GM12878 (cell line): ENCODE data around the gene PPP1R1C. TPM values are rescaled to one million over a fixed set of nuclear protein-coding genes. Genes with fewer than 3 reads are reported as not detected.

Experiments used
- ATAC-seq: fragments of 200-7000 bp; cut with Tn5 transposase; 3 replicates; pipeline ENCODE4 v1.9.1; 2020; ENCODE audit warnings: mild to moderate bottlenecking, moderate library complexity
- BruUV-seq: library from RNA; stranded (reverse); fragments of 400-500 nt; replicated peaks from 2 replicates; lab custom pipeline; 2021; lab: Mats Ljungman, UMichigan
- CTCF ChIA-PET: fragments of 300-600 bp; sonication (Branson Sonifier 250); formaldehyde crosslinking; extraction: SDS; loops from one replicate; lab custom pipeline; 2021; ENCODE audit warnings: inconsistent platforms; lab: Yijun Ruan, JAX
- POLR2A ChIA-PET: fragments of 350-600 bp; formaldehyde crosslinking; extraction: SDS; loops from one replicate; lab custom pipeline; 2021; ENCODE audit warnings: inconsistent platforms; lab: Charles Lee
- RAD21 ChIA-PET: fragments of 300-600 bp; sonication (Branson Sonifier 250); formaldehyde crosslinking; loops from one replicate; lab custom pipeline; 2023; ENCODE audit warnings: antibody characterized with exemption; ENCODE audit not compliant: unreplicated experiment; lab: Charles Lee
- SMC1A ChIA-PET: fragments of 300-600 bp; sonication (Branson Sonifier 250); formaldehyde crosslinking; loops from one replicate; lab custom pipeline; 2023; ENCODE audit not compliant: unreplicated experiment, uncharacterized antibody; lab: Charles Lee
- DNase-seq: peaks from one replicate; pipeline ENCODE4 v3.0.0-alpha.2; 2011; ENCODE audit warnings: low read depth, low spot score
- FAIRE-seq: peaks from 3 replicates; lab custom pipeline; 2011; peaks lifted over from hg19 to GRCh38; lab: Jason Lieb, UNC
- H2AFZ ChIP-seq: 2 replicates; pipeline ENCODE4 v1.6.0; 2011; ENCODE audit warnings: low read depth, low read length, control low read depth; ENCODE audit not compliant: control insufficient read depth
- H3K27ac ChIP-seq: 2 replicates; pipeline ENCODE4 v1.5.1; 2011; ENCODE audit warnings: control low read depth; ENCODE audit not compliant: control insufficient read depth, insufficient read depth
- H3K27me3 ChIP-seq, 2 experiments: replicated peaks in 1 of 2; 2 replicates each; pipeline versions ENCODE4 v1.6.0 to v1.6.1; 2011; ENCODE audit warnings: low read length in 1 of 2; ENCODE audit not compliant: control insufficient read depth in 2 of 2, insufficient read depth in 2 of 2
- H3K36me3 ChIP-seq, 2 experiments: 2 replicates each; pipeline ENCODE4 v1.5.1; 2011; ENCODE audit warnings: low read length in 1 of 2; ENCODE audit not compliant: control insufficient read depth in 2 of 2, insufficient read depth in 2 of 2
- H3K4me1 ChIP-seq: 2 replicates; pipeline ENCODE4 v1.6.1; 2011; ENCODE audit warnings: mild to moderate bottlenecking, low read length, moderate library complexity, mixed read lengths; ENCODE audit not compliant: control insufficient read depth, insufficient read depth
- H3K4me2 ChIP-seq: 2 replicates; pipeline ENCODE4 v1.6.0; 2011; ENCODE audit warnings: control low read depth; ENCODE audit not compliant: control insufficient read depth, insufficient read depth
- H3K4me3 ChIP-seq: fragments of 200-600 bp; sonication (generic); 2 replicates; pipeline ENCODE4 v1.5.1; 2016
- H3K79me2 ChIP-seq: 2 replicates; pipeline ENCODE4 v1.6.0; 2011; ENCODE audit warnings: low read length; ENCODE audit not compliant: control insufficient read depth, insufficient read depth
- H3K9ac ChIP-seq: 2 replicates; pipeline ENCODE4 v1.8.0; 2011; ENCODE audit warnings: low read length, control low read depth, mixed read lengths; ENCODE audit not compliant: control insufficient read depth, insufficient read depth
- H3K9me3 ChIP-seq: replicated peaks from 3 replicates; pipeline ENCODE4 v1.5.1; 2011; ENCODE audit warnings: mild to moderate bottlenecking, low read length; ENCODE audit not compliant: control insufficient read depth, insufficient read depth
- H4K20me1 ChIP-seq: 2 replicates; pipeline ENCODE4 v1.6.0; 2011; ENCODE audit not compliant: control insufficient read depth, insufficient read depth
- BHLHE40 ChIP-seq, 2 experiments: fragments of 450-650 bp in 1 of 2; IDR thresholded peaks; 2 replicates each; pipeline ENCODE4 v1.6.1; 2011 to 2017; ENCODE audit warnings: low read depth in 2 of 2, borderline replicate concordance in 1 of 2, improper control_type of control experiment in 1 of 2, low read length in 1 of 2, mild to moderate bottlenecking in 1 of 2
- BMI1 ChIP-seq: fragments of 450-650 bp; IDR thresholded peaks from 2 replicates; pipeline ENCODE4 v1.6.1; 2016; ENCODE audit warnings: mild to moderate bottlenecking, moderate library complexity, borderline replicate concordance
- CEBPZ ChIP-seq: fragments of 150-350 bp; IDR thresholded peaks from 2 replicates; pipeline ENCODE4 v1.6.1; 2016; ENCODE audit warnings: low read depth, low read length
- EP300 ChIP-seq, 2 experiments: fragments of 150-350 bp in 1 of 2; IDR thresholded peaks; 2 replicates each; pipeline ENCODE4 v1.6.1; 2011 to 2012; ENCODE audit warnings: low read depth in 2 of 2, low read length in 2 of 2, borderline replicate concordance in 1 of 2, improper control_type of control experiment in 1 of 2, inconsistent platforms in 1 of 2; ENCODE audit not compliant: control insufficient read depth in 1 of 2
- FOXK2 ChIP-seq: fragments of 450-650 bp; IDR thresholded peaks from 2 replicates; pipeline ENCODE4 v1.6.1; 2017; ENCODE audit warnings: mild to moderate bottlenecking, moderate library complexity
- GATAD2B ChIP-seq: fragments of 450-650 bp; conservative IDR thresholded peaks from 2 replicates; pipeline ENCODE4 v1.6.1; 2017; ENCODE audit warnings: low read depth, mild to moderate bottlenecking, moderate library complexity
- MAX ChIP-seq: IDR thresholded peaks from 2 replicates; pipeline ENCODE4 v1.6.1; 2012; ENCODE audit warnings: low read depth, low read length, improper control_type of control experiment
- MLLT1 ChIP-seq: fragments of 450-650 bp; IDR thresholded peaks from 2 replicates; pipeline ENCODE4 v1.6.1; 2016; ENCODE audit warnings: mild to moderate bottlenecking
- MTA2 ChIP-seq: fragments of 450-650 bp; IDR thresholded peaks from 2 replicates; pipeline ENCODE4 v1.6.1; 2016; ENCODE audit warnings: low read depth, mild to moderate bottlenecking, moderate library complexity
- MYB ChIP-seq: fragments of 150-350 bp; IDR thresholded peaks from 2 replicates; pipeline ENCODE4 v1.6.1; 2014; ENCODE audit warnings: mild to moderate bottlenecking, low read depth, low read length, borderline replicate concordance
- NFYB ChIP-seq: IDR thresholded peaks from 2 replicates; pipeline ENCODE4 v1.6.1; 2011; ENCODE audit warnings: low read depth, mild to moderate bottlenecking, low read length, improper control_type of control experiment, moderate library complexity; ENCODE audit not compliant: insufficient read depth
- SMAD5 ChIP-seq: IDR thresholded peaks from 2 replicates; pipeline ENCODE4 v1.6.1; 2016; ENCODE audit warnings: antibody characterized with exemption, low read depth
- TCF12 ChIP-seq: IDR thresholded peaks from 2 replicates; pipeline ENCODE4 v1.6.1; 2011; ENCODE audit warnings: low read depth, mild to moderate bottlenecking, low read length
- WGBS: methylation state at CpG from one replicate; pipeline ENCODE4 v1.1.6; 2016; ENCODE audit warnings: low lambda C conversion rate; ENCODE audit not compliant: insufficient replicate concordance, insufficient coverage; ENCODE audit errors: missing lambda C conversion rate; 5-methylcytosine and 5-hydroxymethylcytosine counted together
- in situ Hi-C: fragments of 300-500 bp; cut with MboI; formaldehyde crosslinking; loops from 9 replicates; pipeline ENCODE4 v1.14.3; 2018; ENCODE audit warnings: mixed read lengths
- intact Hi-C: fragments of 100-400 bp; cut with micrococcal nuclease; formaldehyde crosslinking; loops from one replicate; pipeline ENCODE4 v1.14.2; 2022; ENCODE audit not compliant: unreplicated experiment
- polyA plus RNA-seq, 11 experiments: library from polyadenylated mRNA; depleted of rRNA in 4 of 11; unstranded in 6 of 11; stranded (reverse) in 5 of 11; fragments of >200 nt; fragmentation: Nextera tagmentation in 4 of 11; fragmentation: Illumina TruSeq in 1 of 11; extraction: Ambion mirVana in 4 of 11; extraction: Trizol in 1 of 11; gene quantifications; 1 replicate in 1 of 11; 2 replicates in 10 of 11; pipeline versions ENCODE4 v1.2.1 to v1.2.3, GENCODE V29; 2011 to 2016; ENCODE audit warnings: inconsistent platforms in 2 of 11, missing spikeins in 2 of 11, low read depth in 1 of 11
- total RNA-seq, 4 experiments: library from RNA; depleted of rRNA in 3 of 4; stranded (reverse); fragments of >200 nt in 3 of 4; fragmentation: Illumina TruSeq in 1 of 4; extraction: Trizol in 1 of 4; gene quantifications; 2 replicates each; pipeline versions ENCODE4 v1.2.1 to v1.2.3, GENCODE V29; 2013 to 2021

PPP1R1C gene
- total and polyA plus RNA-seq, 10 of the 15 experiments (the other 5 are each of a cell fraction or from before 2014, with no cell fraction given): 0.11 TPM; not detected in 9

- Histone ChIP-seq H3K9me3 (no peaks in the 10 kb centered on the region), H3K79me2 (no peaks in the 10 kb centered on the region), H3K27me3 (no peaks in the 10 kb centered on the region; a peak in 1 of 4 replicates), H3K4me3 (no peak overlapping the region), H3K36me3 (no peaks in the 10 kb centered on the region), H3K9ac (no peak overlapping the region), H2AFZ (no peak overlapping the region), H3K27ac (no peak overlapping the region), H3K4me1 (no peaks in the 10 kb centered on the region), H4K20me1 (no peaks in the 10 kb centered on the region), H3K4me2 (no peak overlapping the region)
- no TSS peak for BruUV-seq
- FAIRE-seq (no peak), ATAC-seq (no peak), DNase-seq (no peak)
- TF ChIP-seq BMI1: no peak
- no peak for TF ChIP-seq BHLHE40 (IDR thresholded peaks at IDR 0.05; ENCODE audit: borderline replicate concordance in 1 of 2, low read depth in 2 of 2, low read length in 1 of 2)
- no peak for TF ChIP-seq EP300 (IDR thresholded peaks at IDR 0.05; ENCODE audit: borderline replicate concordance in 1 of 2, control insufficient read depth in 1 of 2, low read depth in 2 of 2, low read length in 2 of 2)
- TF ChIP-seq MYB: no peak
- TF ChIP-seq TCF12: no peak
- TF ChIP-seq MTA2: no peak
- TF ChIP-seq NFYB: no peak
- TF ChIP-seq SMAD5: no peak
- no peak for TF ChIP-seq FOXK2
- no peak for TF ChIP-seq MAX
- TF ChIP-seq MLLT1: no peak
- TF ChIP-seq GATAD2B: no peak
- no peak for TF ChIP-seq CEBPZ
- ChIA-PET CTCF (interaction anchor here (1.4 to 1.9 kb wide), 3 partner anchors 9 to 330 kb away, joined by 3 to 5 read pairs (median 4); no protein-coding TSS in a partner anchor), SMC1A (no interaction called here), POLR2A (no interaction called here), RAD21 (interaction anchor here (0.6 kb wide), 1 partner anchor 330 kb away, joined by 4 read pairs; no protein-coding TSS in a partner anchor)
- in situ Hi-C loops: loop anchor here (5.0 kb wide), 1 partner anchor 111 kb away; no protein-coding TSS in a partner anchor
- intact Hi-C loops: loop anchor here (10.0 kb wide), 1 partner anchor 968 kb away; no protein-coding TSS in a partner anchor
- WGBS: 49% methylated on average over 6 of the region's 6 CpGs
These were observed 87.2 kb downstream of the PPP1R1C start for GRCh38 chr2:182072861-182073260.
